GM21576 (cell line): Measurements from ENCODE around the gene CTNND2.

Experiments used
- ATAC-seq: cut with Tn5 transposase; IDR thresholded peaks from one replicate; pipeline ENCODE4 v1.9.1; 2021; ENCODE audit warnings: mild to moderate bottlenecking, moderate library complexity; ENCODE audit not compliant: unreplicated experiment

CTNND2 gene

GRCh38 chr5:10974850-10975249, 929.4 kb downstream of the CTNND2 start:
- ATAC-seq = no peak

DNA sequence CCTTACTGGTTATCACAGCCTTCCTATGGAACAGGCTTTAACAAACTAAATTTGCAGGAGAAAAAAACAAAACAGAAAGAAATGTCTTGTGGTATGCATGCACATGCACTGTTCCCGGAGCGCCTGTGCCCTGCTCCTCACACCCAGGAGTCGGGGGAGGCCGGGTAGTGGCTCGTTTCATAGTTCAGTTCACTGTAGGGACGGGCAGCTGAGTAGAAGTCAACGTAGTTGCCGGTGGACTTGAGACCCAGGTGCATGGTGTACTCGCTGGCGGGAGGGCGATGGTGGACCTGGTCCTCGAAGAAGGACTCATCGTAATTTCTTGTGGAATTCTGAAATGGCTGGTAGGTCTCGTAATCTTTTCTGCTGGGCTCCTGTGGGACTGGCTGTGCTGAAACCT, 930.9 kb downstream of the CTNND2 start:
- no peak for ATAC-seq

GRCh38 chr5:10969684-10970180, 934.5 kb downstream of the CTNND2 start:
- no peak for ATAC-seq

DNA sequence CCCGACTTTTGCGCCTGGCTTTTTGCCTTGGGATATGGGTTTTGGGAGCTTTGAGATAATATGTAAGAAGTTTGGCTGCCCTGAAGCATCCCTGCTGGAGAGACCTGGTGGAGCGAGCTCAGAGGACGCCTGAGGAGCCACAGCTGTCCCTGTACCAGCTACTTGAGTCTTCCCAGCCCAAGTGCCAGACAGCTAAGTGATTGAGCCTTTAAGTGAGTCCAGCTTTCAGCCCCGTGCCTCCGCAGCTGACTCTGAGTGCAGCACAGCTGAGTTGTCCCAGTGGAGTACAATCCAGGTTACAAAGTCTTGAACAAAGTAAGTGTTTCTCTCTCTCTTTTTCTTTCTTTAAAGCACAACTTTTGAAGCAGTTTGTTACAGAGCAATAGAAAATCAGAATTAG, 939.4 kb downstream of the CTNND2 start:
- no peak for ATAC-seq

GRCh38 chr5:10958728-10959127, 945.5 kb downstream of the CTNND2 start:
- no peak for ATAC-seq

DNA sequence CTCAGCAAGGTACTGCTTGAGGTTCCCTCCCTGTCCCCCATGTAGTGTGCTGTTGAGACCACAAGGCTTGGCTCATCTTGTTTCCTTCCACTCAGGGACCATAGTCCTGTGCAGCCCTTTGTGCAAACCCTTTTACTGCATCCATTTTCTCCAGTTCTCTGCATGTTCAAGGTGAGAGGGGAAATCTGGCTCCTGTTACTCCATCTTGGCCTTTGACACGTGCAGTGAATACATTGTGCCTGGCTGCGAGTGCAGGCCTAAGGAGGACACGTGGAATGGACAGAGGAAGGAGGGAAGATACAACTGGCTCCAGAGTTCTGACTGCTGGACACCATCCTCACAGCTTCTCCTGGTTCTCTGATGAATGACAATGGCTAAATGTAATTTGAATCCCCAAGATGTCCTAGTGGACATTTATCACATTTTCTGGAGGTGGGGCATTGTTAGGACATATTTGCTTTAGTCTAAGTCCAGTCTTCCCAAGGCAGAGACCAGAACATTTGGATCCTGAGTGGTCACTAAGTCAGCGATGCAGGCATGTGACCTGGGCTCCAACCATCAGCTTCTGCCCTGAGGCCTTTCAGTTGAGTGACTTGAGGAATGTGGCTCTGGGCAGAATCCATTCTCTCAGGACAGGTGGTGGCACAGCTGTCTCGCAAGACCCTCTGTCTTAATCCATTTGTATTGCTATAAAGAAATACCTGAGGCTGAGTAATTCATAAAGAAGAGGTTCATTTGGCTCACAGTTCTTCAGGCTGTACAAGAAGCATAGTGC, 954.2 kb downstream of the CTNND2 start:
- no peak for ATAC-seq

DNA sequence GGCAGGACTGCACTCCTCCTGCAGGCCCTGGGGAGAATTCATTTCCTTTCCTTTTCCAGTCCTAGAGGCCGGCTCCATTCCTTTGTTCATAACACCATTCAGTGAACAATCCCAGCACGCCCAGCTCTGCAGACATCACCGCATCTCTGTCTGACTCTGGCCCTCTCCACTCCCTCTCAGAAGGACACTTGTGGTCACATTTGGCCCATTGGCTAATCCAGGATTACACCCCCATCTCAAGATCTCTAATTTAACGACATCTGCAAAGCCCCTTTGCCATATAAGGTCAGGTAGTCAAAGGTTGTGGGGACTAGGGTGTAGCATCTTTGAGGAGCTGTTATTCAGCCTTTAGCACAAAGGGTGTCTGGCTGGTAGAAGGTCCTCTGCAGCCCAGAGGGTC, 958.2 kb downstream of the CTNND2 start:
- ATAC-seq = no peak

- ATAC-seq = no peak
These were observed 962.3 kb downstream of the CTNND2 start for GRCh38 chr5:10941900-10942299.

- no peak for ATAC-seq
These were observed 968.0 kb downstream of the CTNND2 start for GRCh38 chr5:10936081-10936855.

- ATAC-seq = no peak
These were observed 968.7 kb downstream of the CTNND2 start for GRCh38 chr5:10935536-10935935.

- no peak for ATAC-seq
These were observed 969.4 kb downstream of the CTNND2 start for GRCh38 chr5:10934783-10935355.

- ATAC-seq = no peak
These were observed 971.1 kb downstream of the CTNND2 start for GRCh38 chr5:10933121-10933520.

DNA sequence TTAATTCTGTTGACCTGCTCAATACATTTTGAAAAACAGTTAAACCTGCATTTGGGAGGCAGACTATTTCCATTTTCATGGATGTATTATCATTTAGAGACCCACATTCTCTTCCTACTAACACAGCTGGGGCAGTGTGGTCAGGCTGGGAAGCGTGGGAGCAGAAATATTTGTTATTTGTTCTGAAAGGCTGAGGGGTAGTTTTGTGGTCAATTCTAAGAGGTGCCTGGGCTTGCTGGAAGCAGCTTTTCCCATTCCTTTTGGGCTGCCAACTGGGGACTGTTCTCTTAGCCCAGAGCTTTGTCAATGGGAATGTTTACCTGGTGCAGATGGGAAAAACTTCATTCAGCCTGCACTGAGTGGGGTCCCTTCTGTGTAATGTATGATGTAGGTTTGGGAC, 971.8 kb downstream of the CTNND2 start:
- ATAC-seq = no peak

DNA sequence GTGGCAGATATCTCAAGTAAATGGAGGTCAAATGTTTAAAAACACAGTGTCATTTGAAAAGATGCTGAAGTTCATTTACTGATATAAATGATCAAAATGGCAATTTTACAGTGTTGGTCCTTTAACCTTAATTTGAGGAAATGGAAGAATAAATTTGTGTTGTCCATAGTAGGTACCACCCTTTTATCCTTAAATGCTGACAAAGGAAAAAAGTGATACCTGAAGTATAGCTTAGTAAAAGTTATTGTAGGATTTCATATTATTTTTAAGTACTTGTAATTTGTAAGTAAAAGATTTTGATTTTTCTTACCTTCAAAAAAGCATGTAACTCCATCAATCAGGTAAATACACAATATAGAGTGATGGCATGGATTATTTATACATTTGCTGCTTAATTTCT, 976.6 kb downstream of the CTNND2 start:
- no peak for ATAC-seq

- no peak for ATAC-seq
These were observed 980.9 kb downstream of the CTNND2 start for GRCh38 chr5:10923310-10923709.
